Thoracic aorta (tissue), 2 donors: ENCODE data around the gene RBMS1. TPM values are rescaled to one million over a fixed set of nuclear protein-coding genes. Genes with fewer than 3 reads are reported as not detected.

Source experiments
- ATAC-seq: fragments of 150-250 bp; one replicate; pipeline ENCODE4 v1.8.0; 2017; ENCODE audit warnings: low read depth; ENCODE audit not compliant: insufficient number of reproducible peaks, low FRiP score
- DNase-seq: peaks from one replicate; pipeline ENCODE4 v3.0.0-alpha.2; 2020; ENCODE audit warnings: low spot score
- H3K27ac ChIP-seq, 2 donors: fragments of 200-600 bp; sonication (generic); 1 replicate in 1 of 2; 2 replicates in 1 of 2; pipeline ENCODE4 v1.5.1; 2016; ENCODE audit warnings: mild to moderate bottlenecking in 2 of 2, moderate library complexity in 2 of 2
- H3K27me3 ChIP-seq: fragments of 200-600 bp; sonication (generic); replicated peaks from 2 replicates; pipeline ENCODE4 v1.6.0; 2016; ENCODE audit warnings: mild to moderate bottlenecking; ENCODE audit not compliant: insufficient read depth
- H3K36me3 ChIP-seq: fragments of 200-600 bp; sonication (generic); one replicate; pipeline ENCODE4 v1.5.1; 2016
- H3K4me1 ChIP-seq, 2 donors: fragments of 200-600 bp; sonication (generic); 1 replicate in 1 of 2; 2 replicates in 1 of 2; pipeline versions ENCODE4 v1.5.1 to v1.6.0; 2016; ENCODE audit warnings: low read depth in 2 of 2, mild to moderate bottlenecking in 1 of 2; ENCODE audit not compliant: control insufficient read depth in 1 of 2
- H3K4me3 ChIP-seq: fragments of 200-600 bp; sonication (generic); 2 replicates; pipeline ENCODE4 v1.5.1; 2016; ENCODE audit warnings: mild to moderate bottlenecking
- H3K9me3 ChIP-seq: fragments of 200-600 bp; sonication (generic); 2 replicates; pipeline ENCODE4 v1.5.1; 2016
- total RNA-seq, 2 donors: library from RNA; depleted of rRNA; stranded (reverse); fragments of >200 nt; gene quantifications; one replicate each; pipeline versions ENCODE4 v1.1.0 to v1.2.3, GENCODE V29; 2016
- TF ChIP-seq, protein P1 (sequence below): fragments of 200-600 bp; sonication (generic); IDR thresholded peaks from one replicate; pipeline ENCODE4 v1.5.1; 2019; ENCODE audit warnings: antibody characterized with exemption

Gene RBMS1
- total RNA-seq, 2 donors from 2014 or later = 98.7 to 179 TPM

DNA sequence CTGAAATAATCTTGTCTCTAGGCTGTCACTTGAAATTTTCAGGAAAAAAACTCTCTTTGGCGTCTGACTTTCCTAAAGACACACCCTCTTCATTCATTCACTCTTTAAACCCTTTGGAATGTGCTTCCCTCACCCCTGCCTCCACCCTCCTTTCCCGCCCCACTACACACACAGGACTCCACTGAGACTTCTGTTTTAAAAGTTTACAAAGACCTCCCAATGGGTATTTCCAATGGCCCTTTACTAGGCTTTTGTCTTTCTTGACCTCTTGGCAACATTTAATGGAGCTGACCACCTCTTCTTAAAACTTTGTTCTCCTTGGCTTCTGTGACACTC is 96.1 kb downstream of the RBMS1 start:
- no peaks in the 10 kb centered on the region for H3K36me3 ChIP-seq
- H3K9me3 ChIP-seq = no peaks in the 10 kb centered on the region
- DNase-seq (no peak), ATAC-seq (no peak)
- TF ChIP-seq, protein P1, sequence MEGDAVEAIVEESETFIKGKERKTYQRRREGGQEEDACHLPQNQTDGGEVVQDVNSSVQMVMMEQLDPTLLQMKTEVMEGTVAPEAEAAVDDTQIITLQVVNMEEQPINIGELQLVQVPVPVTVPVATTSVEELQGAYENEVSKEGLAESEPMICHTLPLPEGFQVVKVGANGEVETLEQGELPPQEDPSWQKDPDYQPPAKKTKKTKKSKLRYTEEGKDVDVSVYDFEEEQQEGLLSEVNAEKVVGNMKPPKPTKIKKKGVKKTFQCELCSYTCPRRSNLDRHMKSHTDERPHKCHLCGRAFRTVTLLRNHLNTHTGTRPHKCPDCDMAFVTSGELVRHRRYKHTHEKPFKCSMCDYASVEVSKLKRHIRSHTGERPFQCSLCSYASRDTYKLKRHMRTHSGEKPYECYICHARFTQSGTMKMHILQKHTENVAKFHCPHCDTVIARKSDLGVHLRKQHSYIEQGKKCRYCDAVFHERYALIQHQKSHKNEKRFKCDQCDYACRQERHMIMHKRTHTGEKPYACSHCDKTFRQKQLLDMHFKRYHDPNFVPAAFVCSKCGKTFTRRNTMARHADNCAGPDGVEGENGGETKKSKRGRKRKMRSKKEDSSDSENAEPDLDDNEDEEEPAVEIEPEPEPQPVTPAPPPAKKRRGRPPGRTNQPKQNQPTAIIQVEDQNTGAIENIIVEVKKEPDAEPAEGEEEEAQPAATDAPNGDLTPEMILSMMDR = no peak
- H3K4me3 ChIP-seq = no peak overlapping the region
- peaks cover 31 to 59% of the 10 kb centered on the region in 2 donors for H3K4me1 ChIP-seq
- no peaks in the 10 kb centered on the region for H3K27me3 ChIP-seq
- H3K27ac ChIP-seq = no peak overlapping the region

DNA sequence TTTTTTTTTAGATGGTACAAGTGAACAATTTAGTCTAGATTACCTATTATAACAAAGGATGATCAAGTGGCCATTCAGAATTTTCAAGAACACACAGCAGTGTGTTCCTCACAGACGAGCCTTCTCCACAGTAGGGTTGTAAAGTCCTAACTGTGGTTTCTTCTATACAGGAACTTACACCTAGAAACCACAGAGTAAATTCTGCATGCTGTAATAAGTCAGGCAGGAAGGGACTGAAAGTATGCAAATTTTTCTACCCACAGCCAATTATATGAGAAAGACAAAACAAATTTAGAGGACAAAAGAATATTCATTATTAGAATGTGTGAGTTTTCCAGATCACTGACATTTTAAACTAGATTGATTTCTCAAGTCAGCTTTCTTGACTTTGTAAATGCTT is 99.5 kb downstream of the RBMS1 start:
- DNase-seq (no peak), ATAC-seq (no peak)
- Histone ChIP-seq H3K27me3 (no peaks in the 10 kb centered on the region), H3K27ac (no peak overlapping the region), H3K4me1 (peaks cover 53 to 71% of the 10 kb centered on the region in 2 donors), H3K9me3 (no peaks in the 10 kb centered on the region), H3K4me3 (no peak overlapping the region), H3K36me3 (no peaks in the 10 kb centered on the region)
- TF ChIP-seq, protein P1 = no peak

GRCh38 chr2:160392201-160392600 is 101.4 kb downstream of the RBMS1 start:
- TF ChIP-seq, protein P1 = no peak
- ATAC-seq (no peak), DNase-seq (no peak)
- H3K4me3 ChIP-seq = no peak overlapping the region
- no peaks in the 10 kb centered on the region for H3K9me3 ChIP-seq
- H3K27ac ChIP-seq = no peak overlapping the region
- H3K36me3 ChIP-seq = no peaks in the 10 kb centered on the region
- peaks cover 53 to 80% of the 10 kb centered on the region in 2 donors for H3K4me1 ChIP-seq
- no peaks in the 10 kb centered on the region for H3K27me3 ChIP-seq

DNA sequence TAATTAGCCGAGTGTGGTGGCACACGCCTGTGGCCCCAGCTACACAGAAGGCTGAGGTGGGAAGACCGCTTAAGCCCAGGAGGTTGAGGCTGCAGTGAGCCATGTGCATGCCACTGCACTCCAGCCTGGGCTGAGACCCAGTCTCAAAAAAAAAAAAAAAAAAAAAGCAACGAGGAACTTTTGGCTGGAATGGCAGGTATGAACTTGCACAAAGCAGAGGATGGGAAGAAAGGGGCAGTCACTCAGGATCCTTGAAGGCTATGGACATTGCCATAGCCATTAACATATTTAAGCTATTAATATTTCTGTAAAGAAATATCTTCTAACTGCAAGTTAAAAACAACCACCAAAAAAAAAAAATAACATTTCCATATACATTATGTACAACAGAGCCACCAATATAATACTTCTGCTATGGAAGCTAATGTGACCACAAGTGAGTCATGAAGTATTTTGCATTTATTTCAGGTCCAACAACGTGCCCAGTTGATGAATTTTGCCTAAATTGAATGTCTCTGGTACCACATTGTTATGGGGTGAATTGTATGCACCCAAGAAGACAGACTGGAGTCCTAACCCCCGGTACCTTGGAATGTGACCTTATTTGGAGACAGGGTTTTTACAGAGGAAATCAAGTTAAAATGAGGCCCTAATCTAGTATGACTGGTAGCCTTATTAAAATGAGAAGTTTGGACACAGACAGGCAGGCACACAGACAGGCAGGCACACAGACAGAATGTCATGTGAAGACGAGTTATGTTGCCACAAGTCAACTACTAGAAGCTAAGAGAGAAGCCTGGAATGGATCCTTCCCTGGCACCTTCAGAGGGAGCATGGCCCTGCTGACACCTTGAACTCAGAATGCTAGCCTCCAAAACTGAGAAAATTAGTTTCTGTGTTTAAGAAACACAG is 102.8 kb downstream of the RBMS1 start:
- Histone ChIP-seq H3K4me3 (no peak overlapping the region), H3K27me3 (no peaks in the 10 kb centered on the region), H3K36me3 (no peaks in the 10 kb centered on the region), H3K4me1 (peaks cover 61 to 84% of the 10 kb centered on the region in 2 donors), H3K27ac (peak overlapping the region; percentile 36 to 51), H3K9me3 (no peaks in the 10 kb centered on the region)
- ATAC-seq = no peak
- TF ChIP-seq, protein P1 = no peak
- no peak for DNase-seq

DNA sequence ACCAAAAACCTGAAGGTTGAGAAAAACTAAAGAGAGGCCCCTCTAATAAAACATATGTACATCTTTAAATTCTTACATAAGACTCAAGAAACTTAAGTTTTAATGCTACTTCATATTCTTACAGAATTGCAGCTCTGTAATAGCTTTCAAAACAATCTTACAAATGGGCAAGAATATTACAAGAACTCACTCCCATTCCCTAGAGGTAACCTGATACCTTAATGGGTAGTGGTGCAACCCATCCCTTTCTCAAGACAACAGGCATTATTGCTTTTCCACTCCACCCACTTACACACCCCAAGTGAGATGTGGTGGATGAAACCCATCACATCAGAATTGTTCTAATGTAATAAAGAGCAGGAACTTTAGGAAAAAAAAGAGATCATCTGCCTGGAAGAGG is 103.7 kb downstream of the RBMS1 start:
- Histone ChIP-seq H3K4me1 (peaks cover 63 to 91% of the 10 kb centered on the region in 2 donors), H3K36me3 (no peaks in the 10 kb centered on the region), H3K4me3 (no peak overlapping the region), H3K27ac (peak overlapping the region; percentile 15 to 51), H3K9me3 (no peaks in the 10 kb centered on the region), H3K27me3 (no peaks in the 10 kb centered on the region)
- TF ChIP-seq, protein P1 = no peak
- DNase-seq = no peak
- ATAC-seq = no peak
